GM23338 (cell line): ENCODE results near the gene COL1A1. TPM values are rescaled to one million over a fixed set of nuclear protein-coding genes. Genes with fewer than 3 reads are reported as not detected.

Experiments
- ATAC-seq: fragments of 200-7000 bp; cut with Tn5 transposase; 3 replicates; pipeline ENCODE4 v1.9.1; 2020
- DNase-seq: peaks from one replicate; pipeline ENCODE4 v3.0.0-alpha.2; 2015; ENCODE audit warnings: low spot score
- H2AFZ ChIP-seq: fragments of 200-600 bp; sonication (generic); 2 replicates; pipeline ENCODE4 v1.8.0; 2016; ENCODE audit warnings: antibody characterized with exemption, mild to moderate bottlenecking, moderate library complexity
- H3F3A ChIP-seq: fragments of 200-600 bp; sonication (generic); replicated peaks from 2 replicates; pipeline ENCODE4 v1.8.0; 2017; ENCODE audit warnings: antibody characterized with exemption, mixed run types, low read depth
- H3K27ac ChIP-seq: fragments of 200-600 bp; sonication (generic); 2 replicates; pipeline ENCODE4 v1.6.1; 2016; ENCODE audit warnings: low read depth
- H3K27me3 ChIP-seq: fragments of 200-600 bp; sonication (generic); 2 replicates; pipeline ENCODE4 v1.8.0; 2016; ENCODE audit warnings: mild to moderate bottlenecking, mixed run types, moderate library complexity; ENCODE audit not compliant: insufficient read depth
- H3K36me3 ChIP-seq: fragments of 200-600 bp; sonication (generic); 2 replicates; pipeline ENCODE4 v1.8.0; 2016; ENCODE audit warnings: mild to moderate bottlenecking; ENCODE audit not compliant: insufficient read depth
- H3K4me1 ChIP-seq: fragments of 200-600 bp; sonication (generic); 2 replicates; pipeline ENCODE4 v1.8.0; 2016; ENCODE audit warnings: mild to moderate bottlenecking, moderate library complexity; ENCODE audit not compliant: insufficient read depth
- H3K4me2 ChIP-seq: fragments of 200-600 bp; sonication (generic); 2 replicates; pipeline ENCODE4 v1.7.1; 2017; ENCODE audit warnings: mixed run types
- H3K4me3 ChIP-seq: fragments of 200-600 bp; sonication (generic); 2 replicates; pipeline ENCODE4 v1.6.1; 2016; ENCODE audit warnings: mixed run types
- H3K79me2 ChIP-seq: fragments of 200-600 bp; sonication (generic); replicated peaks from 2 replicates; pipeline ENCODE4 v1.8.0; 2017; ENCODE audit warnings: mild to moderate bottlenecking; ENCODE audit not compliant: insufficient read depth
- H3K9me2 ChIP-seq: fragments of 200-600 bp; sonication (generic); 2 replicates; pipeline ENCODE4 v1.8.0; 2017; ENCODE audit not compliant: insufficient read depth
- H4K20me1 ChIP-seq: fragments of 200-600 bp; sonication (generic); replicated peaks from 2 replicates; pipeline ENCODE4 v1.8.0; 2017; ENCODE audit warnings: mild to moderate bottlenecking; ENCODE audit not compliant: insufficient read depth
- H3K27ac Mint-ChIP-seq: 2 replicates; pipeline ENCODE4 v1.8.0; 2020; ENCODE audit warnings: inconsistent platforms, mild to moderate bottlenecking, moderate library complexity, mixed read lengths
- H3K27me3 Mint-ChIP-seq: 3 replicates; pipeline ENCODE4 v1.8.0; 2022; ENCODE audit warnings: low read depth, mild to moderate bottlenecking, moderate library complexity, mixed read lengths, inconsistent platforms; ENCODE audit not compliant: insufficient read depth, poor library complexity
- H3K36me3 Mint-ChIP-seq: 3 replicates; pipeline ENCODE4 v1.8.0; 2021; ENCODE audit warnings: low read depth, mild to moderate bottlenecking, inconsistent platforms, moderate library complexity, mixed read lengths
- H3K4me1 Mint-ChIP-seq: 3 replicates; pipeline ENCODE4 v1.8.0; 2020; ENCODE audit warnings: mild to moderate bottlenecking, inconsistent platforms, mixed read lengths
- H3K4me3 Mint-ChIP-seq: 3 replicates; pipeline ENCODE4 v1.8.0; 2021; ENCODE audit warnings: moderate library complexity, mild to moderate bottlenecking, inconsistent platforms, mixed read lengths
- H3K9me3 Mint-ChIP-seq: 3 replicates; pipeline ENCODE4 v1.8.0; 2020; ENCODE audit warnings: moderate library complexity, mild to moderate bottlenecking, inconsistent platforms, mixed read lengths
- EZH2 ChIP-seq: fragments of 200-600 bp; sonication (generic); IDR thresholded peaks from one replicate; pipeline ENCODE4 v1.8.0; 2017; ENCODE audit warnings: antibody characterized with exemption, mild to moderate bottlenecking, low read depth; ENCODE audit not compliant: unreplicated experiment
- JUNB ChIP-seq: IDR thresholded peaks from one replicate; pipeline ENCODE4 v1.6.1; 2016; ENCODE audit warnings: antibody characterized with exemption; ENCODE audit not compliant: unreplicated experiment
- POLR2AphosphoS5 ChIP-seq: IDR thresholded peaks from 2 replicates; pipeline ENCODE4 v1.6.1; 2016; ENCODE audit warnings: antibody characterized with exemption, low read depth
- STAT1 ChIP-seq: IDR thresholded peaks from one replicate; pipeline ENCODE4 v1.6.1; 2016; ENCODE audit warnings: antibody characterized with exemption; ENCODE audit not compliant: unreplicated experiment
- ZNF114 ChIP-seq: fragments of 250-450 bp; sonication (Bioruptor Pico); IDR thresholded peaks from 2 replicates; pipeline ENCODE4 v1.5.0; 2020; ENCODE audit warnings: mild to moderate bottlenecking, moderate library complexity
- ZNF331 ChIP-seq: fragments of 250-450 bp; sonication (Bioruptor Pico); IDR thresholded peaks from 2 replicates; pipeline ENCODE4 v1.5.0; 2020; ENCODE audit warnings: low read depth, mild to moderate bottlenecking, moderate library complexity
- polyA plus RNA-seq: library from polyadenylated mRNA; unstranded; fragments of >200 nt; fragmentation: Nextera tagmentation; extraction: Ambion mirVana; gene quantifications from 2 replicates; pipeline ENCODE4 v1.2.1, GENCODE V29; 2016
- total RNA-seq: library from RNA; depleted of rRNA; stranded (reverse); fragments of >200 nt; shearing (Covaris generic); gene quantifications from 2 replicates; pipeline ENCODE4 v1.2.3, GENCODE V29; 2014
- TF ChIP-seq, protein P1 (sequence below): fragments of 250-450 bp; sonication (Bioruptor Pico); IDR thresholded peaks from 2 replicates; pipeline ENCODE4 v1.5.0; 2020; ENCODE audit warnings: mild to moderate bottlenecking, moderate library complexity

COL1A1 gene
- total and polyA plus RNA-seq, 2 experiments from 2014 or later = 21.2 to 34.3 TPM

DNA sequence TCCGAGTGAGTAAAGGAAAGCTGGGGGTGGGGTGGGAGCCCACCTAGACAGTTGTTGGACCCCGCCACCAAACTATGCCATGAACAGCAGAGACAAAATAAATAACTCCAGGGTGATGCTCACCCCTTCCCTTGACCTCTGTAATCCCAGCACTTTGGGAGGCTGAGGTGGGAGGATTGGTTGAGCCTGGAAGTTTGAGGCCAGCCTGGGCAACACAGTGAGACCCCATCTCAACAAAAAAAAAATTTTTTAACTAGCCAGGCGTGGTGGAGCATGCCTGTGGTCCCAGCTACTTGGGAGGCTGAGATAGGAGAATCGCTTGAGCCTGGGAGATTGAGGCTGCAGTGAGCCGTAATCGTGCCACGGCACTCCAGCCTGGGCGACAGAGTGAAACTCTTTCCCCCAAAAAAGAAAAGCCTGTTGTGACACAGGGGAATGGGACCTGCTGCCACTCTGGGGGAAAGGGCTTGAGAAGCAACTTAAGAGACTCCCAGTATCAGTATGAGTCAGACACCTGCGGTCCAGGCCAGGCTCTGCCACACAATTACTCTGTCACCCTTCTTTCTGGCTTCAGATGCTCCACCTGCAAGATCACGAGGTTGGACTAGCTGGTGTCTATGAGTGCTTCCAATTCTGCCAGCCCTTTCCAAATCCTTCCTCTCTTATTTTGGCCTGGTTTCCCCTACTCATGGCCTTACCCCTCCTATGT is 30.6 kb downstream of the COL1A1 start:
- H3K4me2 ChIP-seq = no peak overlapping the region
- H3K27ac ChIP-seq = no peak overlapping the region
- no peaks in the 10 kb centered on the region for H3F3A ChIP-seq
- no peaks in the 10 kb centered on the region for H3K36me3 ChIP-seq
- H3K4me3 Mint-ChIP-seq = no peak overlapping the region
- H3K79me2 ChIP-seq = no peaks in the 10 kb centered on the region
- no peaks in the 10 kb centered on the region for H3K4me1 ChIP-seq
- DNase-seq (no peak), ATAC-seq (no peak)
- H3K36me3 Mint-ChIP-seq = no peaks in the 10 kb centered on the region
- H2AFZ ChIP-seq = no peak overlapping the region
- H3K27me3 Mint-ChIP-seq = peaks cover 11% of the 10 kb centered on the region
- H3K9me3 Mint-ChIP-seq = no peaks in the 10 kb centered on the region; the same call in 2 of the 3 replicates
- H3K27me3 ChIP-seq = no peaks in the 10 kb centered on the region
- H3K27ac Mint-ChIP-seq = no peak overlapping the region
- no peaks in the 10 kb centered on the region for H4K20me1 ChIP-seq
- no peaks in the 10 kb centered on the region for H3K9me2 ChIP-seq
- peaks cover 27% of the 10 kb centered on the region for H3K4me1 Mint-ChIP-seq
- H3K4me3 ChIP-seq = no peak overlapping the region
- no peak for TF ChIP-seq ZNF114
- TF ChIP-seq, protein P1, sequence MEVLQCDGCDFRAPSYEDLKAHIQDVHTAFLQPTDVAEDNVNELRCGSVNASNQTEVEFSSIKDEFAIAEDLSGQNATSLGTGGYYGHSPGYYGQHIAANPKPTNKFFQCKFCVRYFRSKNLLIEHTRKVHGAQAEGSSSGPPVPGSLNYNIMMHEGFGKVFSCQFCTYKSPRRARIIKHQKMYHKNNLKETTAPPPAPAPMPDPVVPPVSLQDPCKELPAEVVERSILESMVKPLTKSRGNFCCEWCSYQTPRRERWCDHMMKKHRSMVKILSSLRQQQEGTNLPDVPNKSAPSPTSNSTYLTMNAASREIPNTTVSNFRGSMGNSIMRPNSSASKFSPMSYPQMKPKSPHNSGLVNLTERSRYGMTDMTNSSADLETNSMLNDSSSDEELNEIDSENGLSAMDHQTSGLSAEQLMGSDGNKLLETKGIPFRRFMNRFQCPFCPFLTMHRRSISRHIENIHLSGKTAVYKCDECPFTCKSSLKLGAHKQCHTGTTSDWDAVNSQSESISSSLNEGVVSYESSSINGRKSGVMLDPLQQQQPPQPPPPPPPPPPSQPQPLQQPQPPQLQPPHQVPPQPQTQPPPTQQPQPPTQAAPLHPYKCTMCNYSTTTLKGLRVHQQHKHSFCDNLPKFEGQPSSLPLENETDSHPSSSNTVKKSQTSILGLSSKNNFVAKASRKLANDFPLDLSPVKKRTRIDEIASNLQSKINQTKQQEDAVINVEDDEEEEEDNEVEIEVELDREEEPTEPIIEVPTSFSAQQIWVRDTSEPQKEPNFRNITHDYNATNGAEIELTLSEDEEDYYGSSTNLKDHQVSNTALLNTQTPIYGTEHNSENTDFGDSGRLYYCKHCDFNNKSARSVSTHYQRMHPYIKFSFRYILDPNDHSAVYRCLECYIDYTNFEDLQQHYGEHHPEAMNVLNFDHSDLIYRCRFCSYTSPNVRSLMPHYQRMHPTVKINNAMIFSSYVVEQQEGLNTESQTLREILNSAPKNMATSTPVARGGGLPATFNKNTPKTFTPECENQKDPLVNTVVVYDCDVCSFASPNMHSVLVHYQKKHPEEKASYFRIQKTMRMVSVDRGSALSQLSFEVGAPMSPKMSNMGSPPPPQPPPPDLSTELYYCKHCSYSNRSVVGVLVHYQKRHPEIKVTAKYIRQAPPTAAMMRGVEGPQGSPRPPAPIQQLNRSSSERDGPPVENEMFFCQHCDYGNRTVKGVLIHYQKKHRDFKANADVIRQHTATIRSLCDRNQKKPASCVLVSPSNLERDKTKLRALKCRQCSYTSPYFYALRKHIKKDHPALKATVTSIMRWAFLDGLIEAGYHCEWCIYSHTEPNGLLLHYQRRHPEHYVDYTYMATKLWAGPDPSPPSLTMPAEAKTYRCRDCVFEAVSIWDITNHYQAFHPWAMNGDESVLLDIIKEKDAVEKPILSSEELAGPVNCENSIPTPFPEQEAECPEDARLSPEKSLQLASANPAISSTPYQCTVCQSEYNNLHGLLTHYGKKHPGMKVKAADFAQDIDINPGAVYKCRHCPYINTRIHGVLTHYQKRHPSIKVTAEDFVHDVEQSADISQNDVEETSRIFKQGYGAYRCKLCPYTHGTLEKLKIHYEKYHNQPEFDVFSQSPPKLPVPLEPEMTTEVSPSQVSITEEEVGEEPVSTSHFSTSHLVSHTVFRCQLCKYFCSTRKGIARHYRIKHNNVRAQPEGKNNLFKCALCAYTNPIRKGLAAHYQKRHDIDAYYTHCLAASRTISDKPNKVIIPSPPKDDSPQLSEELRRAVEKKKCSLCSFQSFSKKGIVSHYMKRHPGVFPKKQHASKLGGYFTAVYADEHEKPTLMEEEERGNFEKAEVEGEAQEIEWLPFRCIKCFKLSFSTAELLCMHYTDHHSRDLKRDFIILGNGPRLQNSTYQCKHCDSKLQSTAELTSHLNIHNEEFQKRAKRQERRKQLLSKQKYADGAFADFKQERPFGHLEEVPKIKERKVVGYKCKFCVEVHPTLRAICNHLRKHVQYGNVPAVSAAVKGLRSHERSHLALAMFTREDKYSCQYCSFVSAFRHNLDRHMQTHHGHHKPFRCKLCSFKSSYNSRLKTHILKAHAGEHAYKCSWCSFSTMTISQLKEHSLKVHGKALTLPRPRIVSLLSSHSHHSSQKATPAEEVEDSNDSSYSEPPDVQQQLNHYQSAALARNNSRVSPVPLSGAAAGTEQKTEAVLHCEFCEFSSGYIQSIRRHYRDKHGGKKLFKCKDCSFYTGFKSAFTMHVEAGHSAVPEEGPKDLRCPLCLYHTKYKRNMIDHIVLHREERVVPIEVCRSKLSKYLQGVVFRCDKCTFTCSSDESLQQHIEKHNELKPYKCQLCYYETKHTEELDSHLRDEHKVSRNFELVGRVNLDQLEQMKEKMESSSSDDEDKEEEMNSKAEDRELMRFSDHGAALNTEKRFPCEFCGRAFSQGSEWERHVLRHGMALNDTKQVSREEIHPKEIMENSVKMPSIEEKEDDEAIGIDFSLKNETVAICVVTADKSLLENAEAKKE = no peak
- no peak for TF ChIP-seq POLR2AphosphoS5
- TF ChIP-seq STAT1 = no peak
- no peak for TF ChIP-seq JUNB
- TF ChIP-seq ZNF331 = no peak
- TF ChIP-seq EZH2 = no peak
